ENCODE data around the gene UCP1.

The UCP1 gene, protein sequence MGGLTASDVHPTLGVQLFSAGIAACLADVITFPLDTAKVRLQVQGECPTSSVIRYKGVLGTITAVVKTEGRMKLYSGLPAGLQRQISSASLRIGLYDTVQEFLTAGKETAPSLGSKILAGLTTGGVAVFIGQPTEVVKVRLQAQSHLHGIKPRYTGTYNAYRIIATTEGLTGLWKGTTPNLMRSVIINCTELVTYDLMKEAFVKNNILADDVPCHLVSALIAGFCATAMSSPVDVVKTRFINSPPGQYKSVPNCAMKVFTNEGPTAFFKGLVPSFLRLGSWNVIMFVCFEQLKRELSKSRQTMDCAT

GRCh38 chr4:140568507-140569306, at the start of gene UCP1:
TSS of gene UCP1 (minus strand) at chr4:140568961. CDS start at chr4:140568729, 232 bp downstream.
- DNase-seq, result peak; percentile 54

- no peak for DNase-seq
Measured at GRCh38 chr4:140617499-140618248, 48.9 kb upstream of the UCP1 start.

DNA sequence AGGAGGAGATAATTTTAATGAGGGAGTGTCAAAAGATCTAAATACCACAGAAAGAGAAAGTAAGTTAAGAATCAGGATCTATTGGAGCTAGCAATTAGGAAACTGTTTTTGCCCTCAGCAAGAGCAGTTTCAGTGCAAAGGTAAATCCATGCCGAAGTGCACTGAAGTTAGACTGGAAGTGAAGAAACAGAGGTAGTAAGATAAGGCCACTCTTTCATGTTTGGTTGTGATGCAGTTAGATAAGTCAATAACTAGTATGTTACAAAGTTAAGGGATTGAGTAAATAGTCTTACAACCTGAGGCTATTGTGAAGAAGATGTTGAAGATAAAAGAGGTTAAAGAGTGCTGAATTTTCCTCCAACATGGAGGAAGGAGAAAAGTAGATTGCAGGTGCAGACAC, 46.7 kb upstream of the UCP1 start:
- no peak for DNase-seq

- no peak for DNase-seq
Measured at GRCh38 chr4:140612357-140612756, 43.6 kb upstream of the UCP1 start.

GRCh38 chr4:140611854-140612253, 43.1 kb upstream of the UCP1 start:
- DNase-seq, result peak; percentile 17

GRCh38 chr4:140609548-140610425, 41.0 kb upstream of the UCP1 start:
- DNase-seq, result peak; percentile 72

DNA sequence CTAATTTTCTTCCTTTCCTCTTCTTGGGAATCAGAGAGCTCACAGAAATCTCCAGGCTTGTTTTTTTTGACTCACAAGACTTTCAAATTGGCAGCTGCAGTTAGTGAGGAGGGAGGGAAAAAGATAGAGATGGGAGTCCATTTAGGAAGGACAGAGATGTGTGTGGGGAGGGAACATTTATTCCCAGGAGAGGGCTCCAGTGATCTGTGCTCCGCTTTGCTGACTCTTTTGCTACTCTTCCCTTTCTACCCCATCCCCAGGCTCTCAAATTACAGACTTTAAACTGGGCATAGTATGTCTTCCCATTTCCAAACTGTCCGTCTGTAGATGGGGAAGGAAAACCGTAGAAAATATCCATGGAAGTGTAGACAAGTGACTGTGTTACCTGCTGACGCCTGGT, 39.1 kb upstream of the UCP1 start:
- no peak for DNase-seq

GRCh38 chr4:140604544-140604943, 35.8 kb upstream of the UCP1 start:
- DNase-seq, result no peak

- DNase-seq, result no peak
Measured at GRCh38 chr4:140603286-140603685, 34.5 kb upstream of the UCP1 start.

DNA sequence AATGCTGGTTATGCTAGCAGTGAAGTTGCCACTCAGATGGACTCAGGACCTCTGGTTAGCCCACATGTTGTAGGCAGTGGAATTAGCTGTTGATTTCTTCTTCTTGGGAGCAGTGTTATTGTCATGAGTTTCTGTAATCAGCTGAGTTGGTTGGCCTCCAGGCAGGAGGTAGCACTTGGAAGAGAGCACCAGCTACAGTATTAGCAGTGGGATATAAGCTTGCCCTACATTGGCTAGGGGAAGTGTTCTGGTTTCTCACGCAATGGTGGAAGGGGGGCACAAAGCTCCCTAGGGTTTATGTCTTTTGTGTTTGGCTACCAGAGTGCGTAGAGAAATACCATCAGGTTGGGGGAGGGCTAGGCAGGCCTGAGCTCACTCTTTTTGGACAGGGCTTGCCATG, 34.0 kb upstream of the UCP1 start:
- DNase-seq, result no peak

DNA sequence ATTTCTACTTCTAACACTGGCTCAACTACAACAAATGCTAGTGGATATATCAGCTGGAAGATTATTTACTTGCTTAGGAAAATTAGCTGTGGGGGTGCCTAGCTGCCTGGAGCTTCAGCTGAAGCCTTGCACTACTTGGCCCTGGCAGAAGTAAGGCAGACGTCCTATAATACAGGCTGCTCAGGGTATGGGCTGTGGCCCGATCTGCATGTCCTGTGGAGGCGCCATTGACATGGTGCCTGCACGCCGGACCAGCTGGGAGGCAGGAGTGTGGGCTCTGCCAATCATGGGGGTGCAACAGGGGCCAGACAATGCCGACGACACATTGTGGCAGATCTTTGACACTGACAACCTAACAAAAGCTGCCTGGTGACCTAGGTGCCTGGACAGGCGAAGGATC, 31.6 kb upstream of the UCP1 start:
- no peak for DNase-seq

DNA sequence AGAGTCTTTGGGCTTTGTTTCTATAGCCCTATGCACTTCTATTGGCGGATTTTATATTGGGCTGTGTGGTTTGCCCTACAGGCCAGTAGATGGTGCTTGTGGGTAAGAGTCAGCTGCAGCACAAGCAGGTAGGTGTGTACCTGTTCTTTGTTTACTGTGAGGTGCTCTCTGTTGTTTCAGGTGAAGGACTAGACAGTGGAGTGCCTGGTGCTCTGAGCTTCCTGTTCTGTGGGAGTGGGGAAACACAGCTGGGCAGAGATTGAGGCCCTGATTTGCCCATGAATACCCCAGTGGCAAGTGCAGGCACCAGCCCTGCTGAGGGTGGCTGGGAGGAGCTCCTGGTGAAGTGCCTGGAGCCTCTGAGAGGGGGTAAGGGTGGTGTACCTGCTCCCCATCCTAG, 26.3 kb upstream of the UCP1 start:
- peak; percentile 92 for DNase-seq

GRCh38 chr4:140584439-140584838, 15.7 kb upstream of the UCP1 start:
- no peak for DNase-seq

DNA sequence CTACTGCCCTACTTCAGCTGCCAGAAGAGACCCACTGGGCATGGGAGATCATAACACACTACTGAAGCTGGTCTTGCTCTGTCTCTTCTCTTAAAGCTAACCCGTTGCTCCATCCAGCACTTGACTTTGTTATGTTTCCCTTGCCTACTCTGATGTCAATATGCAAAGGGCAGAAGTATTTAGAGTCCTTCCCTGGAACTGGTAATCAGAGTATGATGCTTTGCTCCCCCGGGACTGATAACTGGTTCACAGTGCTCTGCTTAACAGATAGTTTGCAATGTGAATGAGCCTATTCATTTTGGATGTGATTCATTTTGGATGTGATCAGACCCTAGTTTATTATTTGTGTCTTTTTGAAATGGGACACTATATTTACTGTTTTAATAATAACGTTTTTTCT, 12.3 kb upstream of the UCP1 start:
- no peak for DNase-seq

DNA sequence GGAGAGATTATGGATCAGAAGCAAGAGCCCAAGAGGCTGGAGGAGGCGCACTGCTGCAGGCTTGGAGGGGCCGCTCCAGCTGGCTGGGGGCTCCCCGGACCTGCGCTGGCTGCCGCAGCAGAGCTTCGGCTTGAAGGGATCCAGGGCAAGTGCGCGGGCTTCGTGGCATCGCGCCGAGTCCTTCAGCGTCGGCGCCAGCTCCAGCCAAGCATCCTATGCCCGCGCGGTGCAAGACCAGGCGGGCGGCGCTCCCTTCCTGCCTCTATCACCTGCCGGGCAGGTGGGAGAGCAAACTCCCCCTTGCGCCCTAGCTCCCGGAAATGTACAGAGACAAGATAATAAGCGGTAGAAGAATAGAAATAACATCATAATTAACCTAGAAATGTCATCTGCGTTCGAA, 10.5 kb upstream of the UCP1 start:
- DNase-seq, result peak; percentile 55

DNA sequence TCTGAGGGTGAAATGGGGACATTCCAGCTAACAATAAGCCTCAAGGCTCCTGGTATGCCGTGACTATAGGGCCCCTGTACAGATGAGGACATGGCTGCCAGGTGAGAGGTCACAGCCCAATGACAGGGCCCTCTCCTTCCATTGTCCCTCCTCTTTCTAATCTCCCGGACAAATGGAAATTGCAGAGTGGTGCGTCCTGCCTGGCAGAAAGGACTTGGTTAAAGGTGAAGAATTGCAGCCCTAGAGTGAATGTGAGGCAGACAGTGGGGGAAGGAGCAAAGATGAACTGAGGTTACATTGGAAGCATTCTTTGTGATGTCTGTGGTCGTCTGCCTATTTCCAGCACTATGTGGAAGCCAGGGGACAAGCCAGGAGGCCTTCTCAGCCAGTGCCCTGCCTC, 6.7 kb upstream of the UCP1 start:
- DNase-seq, result no peak

DNA sequence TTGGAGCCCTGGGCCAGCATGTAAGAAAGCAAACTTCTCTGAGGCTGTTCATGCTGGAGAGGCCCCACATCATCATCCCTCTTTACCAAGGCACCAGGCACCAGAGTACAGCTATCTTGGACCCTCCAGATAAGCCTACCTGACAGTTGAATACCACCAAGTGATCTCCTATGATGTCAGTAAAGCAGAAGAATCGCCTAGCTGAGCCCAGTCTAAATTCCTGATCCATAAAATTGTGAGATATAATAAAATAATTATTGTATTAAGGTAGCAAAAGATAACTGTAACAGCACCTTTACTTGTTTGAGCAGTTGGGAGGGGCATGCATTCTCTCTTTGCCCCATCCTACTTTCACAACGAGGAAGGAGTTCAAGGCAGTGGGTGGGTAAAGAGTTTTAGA, 2.9 kb upstream of the UCP1 start:
- no peak for DNase-seq

GRCh38 chr4:140569307-140569638, 512 bp upstream of the UCP1 start:
- no peak for DNase-seq

GRCh38 chr4:140559696-140560095, 9.1 kb downstream of the UCP1 start:
- DNase-seq, result no peak

DNA sequence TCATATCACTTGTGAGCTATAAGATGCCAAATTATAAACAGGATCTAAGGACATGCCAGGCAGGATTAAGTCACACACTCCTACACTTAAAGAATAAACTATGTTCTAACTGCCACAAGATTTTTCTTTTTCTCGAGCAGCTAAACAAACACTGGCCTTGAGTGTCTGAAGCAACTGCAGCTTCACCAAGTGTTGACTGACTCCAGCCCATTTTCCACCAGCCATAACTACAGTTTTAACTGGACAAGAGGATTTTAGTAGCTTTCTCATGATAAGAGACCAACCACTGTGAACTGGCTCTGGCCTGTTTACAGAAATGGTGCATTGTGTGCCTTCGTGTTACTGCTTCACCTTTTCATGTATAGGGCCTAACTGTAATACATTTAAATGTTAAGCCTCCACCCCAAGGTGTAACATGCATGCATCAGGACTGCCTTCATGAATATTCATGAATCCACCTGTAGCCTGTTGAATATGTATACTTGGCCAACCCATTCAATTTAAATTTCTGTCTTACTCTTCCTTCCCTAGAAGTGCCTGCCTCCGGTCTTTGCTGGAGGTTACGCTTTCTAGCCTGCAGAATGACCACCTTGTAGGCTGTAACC, 10.8 kb downstream of the UCP1 start:
- no peak for DNase-seq

DNA sequence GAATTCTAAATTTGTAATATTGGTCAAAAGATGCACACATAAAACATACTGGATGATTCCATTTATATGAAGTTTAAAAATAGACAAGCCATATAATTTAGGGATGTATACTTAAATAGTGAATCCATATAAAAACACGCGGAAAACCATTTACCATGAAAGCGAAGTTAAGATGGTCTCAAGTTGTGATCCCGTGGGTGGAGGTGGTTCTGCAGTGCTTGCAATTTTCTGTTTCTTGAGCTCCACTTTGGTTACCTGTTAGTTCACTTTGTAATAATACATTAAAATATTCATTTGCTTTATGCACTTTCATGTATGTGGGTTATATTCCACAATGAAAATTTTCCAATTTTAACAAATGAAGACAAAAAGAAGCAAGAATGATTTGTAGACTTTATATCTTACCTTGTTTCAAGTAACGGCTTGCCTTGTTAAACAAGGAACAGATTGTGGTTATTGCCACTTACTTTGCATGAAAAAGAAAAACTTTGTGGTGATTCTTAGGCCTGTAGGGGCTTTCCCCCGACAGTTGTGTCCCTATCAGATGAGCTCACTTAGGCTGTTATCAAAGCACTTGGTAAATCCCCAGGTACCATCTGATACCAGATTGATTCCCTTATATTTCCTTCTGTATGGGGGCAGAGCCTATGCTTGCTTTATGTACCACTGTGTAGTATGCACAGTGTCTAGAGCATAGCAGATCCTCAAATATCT, 12.2 kb downstream of the UCP1 start:
- no peak for DNase-seq
